AG10803 (cell line): ENCODE measurements around the gene SLC25A53.
A peak's percentile ranks its signal among the peaks of the same experiment; 100 is the strongest.

Experiments
- DNase-seq: peaks from one replicate; pipeline ENCODE4 v3.0.0; 2010; ENCODE audit warnings: low read depth
- H3K4me3 ChIP-seq: 2 replicates; pipeline ENCODE4 v1.5.1; 2011; ENCODE audit warnings: mild to moderate bottlenecking, low read length, control low read depth
- CTCF ChIP-seq: conservative IDR thresholded peaks from 2 replicates; pipeline ENCODE4 v1.5.1; 2011; ENCODE audit warnings: mild to moderate bottlenecking, low read length, control low read depth, inconsistent platforms

The SLC25A53 gene

GRCh38 chrX:104156630-104157529 lies at the start of gene SLC25A53:
TSS of gene SLC25A53 (minus strand) at chrX:104157009. CDS start at chrX:104105257, 51,752 bp downstream.
- peak; percentile 74 for DNase-seq
- peak within 1 kb of the TSS; percentile 76 for H3K4me3 ChIP-seq
- TF ChIP-seq CTCF = no peak

GRCh38 chrX:104205548-104205947 lies 48.7 kb upstream of the SLC25A53 start:
- H3K4me3 ChIP-seq = no peak overlapping the region
- DNase-seq = no peak
- TF ChIP-seq CTCF = no peak

GRCh38 chrX:104195489-104196084 lies 38.8 kb upstream of the SLC25A53 start:
- peak; percentile 77 for TF ChIP-seq CTCF
- peak; percentile 8 for DNase-seq
- no peak overlapping the region for H3K4me3 ChIP-seq

GRCh38 chrX:104195013-104195412 lies 38.2 kb upstream of the SLC25A53 start:
- no peak for DNase-seq
- no peak overlapping the region for H3K4me3 ChIP-seq
- no peak for TF ChIP-seq CTCF

GRCh38 chrX:104193485-104193884 lies 36.7 kb upstream of the SLC25A53 start:
- H3K4me3 ChIP-seq = no peak overlapping the region
- DNase-seq = no peak
- TF ChIP-seq CTCF = no peak

GRCh38 chrX:104189837-104190236 lies 33.0 kb upstream of the SLC25A53 start:
- no peak for DNase-seq
- no peak overlapping the region for H3K4me3 ChIP-seq
- TF ChIP-seq CTCF = no peak

GRCh38 chrX:104187931-104188330 lies 31.1 kb upstream of the SLC25A53 start:
- no peak for DNase-seq
- no peak overlapping the region for H3K4me3 ChIP-seq
- TF ChIP-seq CTCF = no peak
